Panc1 (cell line): ENCODE measurements around the gene PXYLP1. TPM values are rescaled to one million over a fixed set of nuclear protein-coding genes. Genes with fewer than 3 reads are reported as not detected.

Experiments used
- ATAC-seq: fragments of 200-7000 bp; cut with Tn5 transposase; 2 replicates; pipeline ENCODE4 v1.9.1; 2020; ENCODE audit warnings: mild to moderate bottlenecking, moderate library complexity
- BruUV-seq: library from RNA; stranded (reverse); fragments of 400-500 nt; replicated peaks from 2 replicates; lab custom pipeline; 2021; lab: Mats Ljungman, UMichigan
- CTCF ChIA-PET: fragments of 300-600 bp; sonication (Branson Sonifier 250); formaldehyde crosslinking; loops from one replicate; lab custom pipeline; 2022; ENCODE audit warnings: antibody characterized with exemption; lab: Charles Lee
- POLR2A ChIA-PET: fragments of 300-600 bp; sonication (Branson Sonifier 250); formaldehyde crosslinking; loops from one replicate; lab custom pipeline; 2022; ENCODE audit warnings: antibody characterized with exemption; lab: Charles Lee
- DNase-seq: peaks from one replicate; pipeline ENCODE4 v3.0.0-alpha.2; 2010; ENCODE audit warnings: low read depth, low spot score
- H3K27ac ChIP-seq: 2 replicates; pipeline ENCODE4 v1.5.1; 2011; ENCODE audit warnings: mild to moderate bottlenecking, low read length, inconsistent platforms
- H3K27me3 ChIP-seq: fragments of 200-500 bp; sonication (Bioruptor generic); 2 replicates; pipeline ENCODE4 v1.6.0; 2014; ENCODE audit warnings: low read length, inconsistent platforms; ENCODE audit not compliant: control insufficient read depth, insufficient read depth
- H3K36me3 ChIP-seq: fragments of 200-500 bp; sonication (Bioruptor generic); 2 replicates; pipeline ENCODE4 v1.5.1; 2014; ENCODE audit warnings: inconsistent platforms, mild to moderate bottlenecking, low read length, moderate library complexity; ENCODE audit not compliant: control insufficient read depth, insufficient read depth
- H3K4me1 ChIP-seq: 2 replicates; pipeline ENCODE4 v1.5.1; 2011; ENCODE audit warnings: inconsistent platforms, mild to moderate bottlenecking, low read length, moderate library complexity; ENCODE audit not compliant: control insufficient read depth, insufficient read depth
- H3K4me3 ChIP-seq, 2 experiments: 2 replicates each; pipeline ENCODE4 v1.5.1; 2011 to 2012; ENCODE audit warnings: low read depth in 2 of 2, low read length in 2 of 2, mild to moderate bottlenecking in 2 of 2, inconsistent platforms in 1 of 2, moderate library complexity in 1 of 2
- H3K9me3 ChIP-seq: fragments of 200-500 bp; sonication (Bioruptor generic); 2 replicates; pipeline ENCODE4 v1.5.1; 2014; ENCODE audit warnings: low read depth, mild to moderate bottlenecking, inconsistent platforms, low read length, moderate library complexity; ENCODE audit not compliant: control insufficient read depth, insufficient read depth
- POLR2AphosphoS5 ChIP-seq: IDR thresholded peaks from 2 replicates; pipeline ENCODE4 v1.6.1; 2012; ENCODE audit warnings: mild to moderate bottlenecking, low read depth, low read length, moderate library complexity
- SIN3A ChIP-seq: IDR thresholded peaks from 2 replicates; pipeline ENCODE4 v1.6.1; 2012; ENCODE audit warnings: low read depth, mild to moderate bottlenecking, low read length, moderate library complexity, borderline replicate concordance; ENCODE audit not compliant: insufficient read depth
- TCF7L2 ChIP-seq: IDR thresholded peaks from 2 replicates; pipeline ENCODE4 v1.6.1; 2011; ENCODE audit warnings: mild to moderate bottlenecking, low read depth, low read length, inconsistent platforms
- in situ Hi-C: cut with HindIII; loops from 2 replicates; pipeline ENCODE4 v1.10.0; 2016; ENCODE audit warnings: low sequenced_read_pairs, low pct_unique_long_range_greater_than_20kb
- intact Hi-C: fragments of 100-400 bp; cut with micrococcal nuclease; formaldehyde crosslinking; loops from one replicate; pipeline ENCODE4 v1.10.0; 2022; ENCODE audit not compliant: unreplicated experiment
- total RNA-seq: library from RNA; stranded (reverse); gene quantifications from one replicate; pipeline ENCODE4 v1.2.1, GENCODE V29; 2021; ENCODE audit not compliant: unreplicated experiment
- TF ChIP-seq, protein P1 (sequence below), 2 experiments: IDR thresholded peaks; 2 replicates each; pipeline ENCODE4 v1.6.1; 2011 to 2012; ENCODE audit warnings: low read depth in 2 of 2, control low read depth in 1 of 2, low read length in 1 of 2, mild to moderate bottlenecking in 1 of 2, moderate library complexity in 1 of 2; ENCODE audit not compliant: insufficient read depth in 1 of 2
- TF ChIP-seq, protein P2 (sequence below): fragments of 450-650 bp; IDR thresholded peaks from 2 replicates; pipeline ENCODE4 v1.5.1; 2017; ENCODE audit warnings: mild to moderate bottlenecking

The PXYLP1 gene
- total RNA-seq, 1 experiment from 2014 or later = 1.4 TPM

DNA sequence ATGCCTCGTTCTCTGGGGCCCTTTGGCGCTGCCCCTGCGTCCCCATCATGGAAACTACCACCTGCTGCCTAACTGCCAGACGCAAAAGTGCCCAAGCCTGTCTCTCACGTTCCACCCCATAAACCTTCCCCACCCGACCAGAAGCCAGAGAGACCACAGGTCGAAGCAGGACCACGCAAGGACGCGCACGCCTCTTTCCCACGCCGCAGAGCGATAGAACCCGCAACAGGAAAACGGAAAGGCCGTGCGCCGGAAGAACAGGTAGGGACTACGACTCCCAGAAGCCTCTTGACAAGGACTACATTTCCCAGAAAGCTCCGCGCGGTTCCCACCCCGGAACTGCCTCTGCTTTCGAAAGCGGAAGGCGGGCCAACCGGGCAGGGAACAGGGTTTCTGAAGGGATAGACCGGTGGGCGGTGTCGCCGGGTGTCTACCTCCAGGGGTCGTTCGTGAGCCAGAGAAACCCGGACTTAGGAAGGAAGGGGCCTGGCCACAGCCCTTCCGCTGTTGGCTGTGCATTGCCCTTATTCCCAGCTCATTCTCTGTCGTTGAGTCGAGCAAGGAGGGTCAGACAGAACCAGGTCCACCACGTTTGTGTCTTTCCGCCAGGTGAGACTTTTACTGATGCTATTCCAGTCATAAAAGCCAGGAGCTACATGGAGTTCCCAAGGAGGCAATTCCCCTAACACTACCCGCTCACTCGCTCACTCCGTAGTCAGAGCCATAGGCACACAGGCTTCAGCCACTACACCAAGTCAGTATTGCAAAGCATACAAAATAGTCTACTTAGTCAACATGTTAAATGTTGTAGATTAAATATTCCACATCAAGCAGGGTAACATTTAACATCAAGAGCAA, 80.1 kb downstream of the PXYLP1 start:
- Histone ChIP-seq H3K4me3 (peak overlapping the region; percentile 67 to 86), H3K4me1 (peaks cover 8% of the 10 kb centered on the region), H3K27me3 (no peaks in the 10 kb centered on the region), H3K27ac (peak overlapping the region; percentile 93), H3K9me3 (no peaks in the 10 kb centered on the region; the same call in 1 of the 2 replicates), H3K36me3 (no peaks in the 10 kb centered on the region; the same call in 1 of the 2 replicates)
- ATAC-seq = peak; percentile 98
- ChIA-PET POLR2A (no interaction called here), CTCF (interaction anchor here (1.0 to 1.9 kb wide), 5 partner anchors 49 to 148 kb away, joined by 3 to 15 read pairs (median 3); no protein-coding TSS in a partner anchor)
- TSS peak; percentile 96 for BruUV-seq
- in situ Hi-C loops = no loop called here
- TF ChIP-seq, protein P1, sequence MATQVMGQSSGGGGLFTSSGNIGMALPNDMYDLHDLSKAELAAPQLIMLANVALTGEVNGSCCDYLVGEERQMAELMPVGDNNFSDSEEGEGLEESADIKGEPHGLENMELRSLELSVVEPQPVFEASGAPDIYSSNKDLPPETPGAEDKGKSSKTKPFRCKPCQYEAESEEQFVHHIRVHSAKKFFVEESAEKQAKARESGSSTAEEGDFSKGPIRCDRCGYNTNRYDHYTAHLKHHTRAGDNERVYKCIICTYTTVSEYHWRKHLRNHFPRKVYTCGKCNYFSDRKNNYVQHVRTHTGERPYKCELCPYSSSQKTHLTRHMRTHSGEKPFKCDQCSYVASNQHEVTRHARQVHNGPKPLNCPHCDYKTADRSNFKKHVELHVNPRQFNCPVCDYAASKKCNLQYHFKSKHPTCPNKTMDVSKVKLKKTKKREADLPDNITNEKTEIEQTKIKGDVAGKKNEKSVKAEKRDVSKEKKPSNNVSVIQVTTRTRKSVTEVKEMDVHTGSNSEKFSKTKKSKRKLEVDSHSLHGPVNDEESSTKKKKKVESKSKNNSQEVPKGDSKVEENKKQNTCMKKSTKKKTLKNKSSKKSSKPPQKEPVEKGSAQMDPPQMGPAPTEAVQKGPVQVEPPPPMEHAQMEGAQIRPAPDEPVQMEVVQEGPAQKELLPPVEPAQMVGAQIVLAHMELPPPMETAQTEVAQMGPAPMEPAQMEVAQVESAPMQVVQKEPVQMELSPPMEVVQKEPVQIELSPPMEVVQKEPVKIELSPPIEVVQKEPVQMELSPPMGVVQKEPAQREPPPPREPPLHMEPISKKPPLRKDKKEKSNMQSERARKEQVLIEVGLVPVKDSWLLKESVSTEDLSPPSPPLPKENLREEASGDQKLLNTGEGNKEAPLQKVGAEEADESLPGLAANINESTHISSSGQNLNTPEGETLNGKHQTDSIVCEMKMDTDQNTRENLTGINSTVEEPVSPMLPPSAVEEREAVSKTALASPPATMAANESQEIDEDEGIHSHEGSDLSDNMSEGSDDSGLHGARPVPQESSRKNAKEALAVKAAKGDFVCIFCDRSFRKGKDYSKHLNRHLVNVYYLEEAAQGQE (IDR thresholded peaks at IDR 0.05; ENCODE audit: insufficient read depth in 1 of 2, low read depth in 2 of 2, low read length in 1 of 2) = no peak
- TF ChIP-seq TCF7L2 = no peak
- TF ChIP-seq, protein P2, sequence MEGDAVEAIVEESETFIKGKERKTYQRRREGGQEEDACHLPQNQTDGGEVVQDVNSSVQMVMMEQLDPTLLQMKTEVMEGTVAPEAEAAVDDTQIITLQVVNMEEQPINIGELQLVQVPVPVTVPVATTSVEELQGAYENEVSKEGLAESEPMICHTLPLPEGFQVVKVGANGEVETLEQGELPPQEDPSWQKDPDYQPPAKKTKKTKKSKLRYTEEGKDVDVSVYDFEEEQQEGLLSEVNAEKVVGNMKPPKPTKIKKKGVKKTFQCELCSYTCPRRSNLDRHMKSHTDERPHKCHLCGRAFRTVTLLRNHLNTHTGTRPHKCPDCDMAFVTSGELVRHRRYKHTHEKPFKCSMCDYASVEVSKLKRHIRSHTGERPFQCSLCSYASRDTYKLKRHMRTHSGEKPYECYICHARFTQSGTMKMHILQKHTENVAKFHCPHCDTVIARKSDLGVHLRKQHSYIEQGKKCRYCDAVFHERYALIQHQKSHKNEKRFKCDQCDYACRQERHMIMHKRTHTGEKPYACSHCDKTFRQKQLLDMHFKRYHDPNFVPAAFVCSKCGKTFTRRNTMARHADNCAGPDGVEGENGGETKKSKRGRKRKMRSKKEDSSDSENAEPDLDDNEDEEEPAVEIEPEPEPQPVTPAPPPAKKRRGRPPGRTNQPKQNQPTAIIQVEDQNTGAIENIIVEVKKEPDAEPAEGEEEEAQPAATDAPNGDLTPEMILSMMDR = peak; percentile 91
- TF ChIP-seq POLR2AphosphoS5 = peak; percentile 90
- TF ChIP-seq SIN3A = 0 out of 2 replicates have a peak, but pooled peaks have one; percentile 42
- DNase-seq = peak; percentile 85
- intact Hi-C loops = loop anchor here (2.0 kb wide), 1 partner anchor 141 kb away; no protein-coding TSS in a partner anchor

DNA sequence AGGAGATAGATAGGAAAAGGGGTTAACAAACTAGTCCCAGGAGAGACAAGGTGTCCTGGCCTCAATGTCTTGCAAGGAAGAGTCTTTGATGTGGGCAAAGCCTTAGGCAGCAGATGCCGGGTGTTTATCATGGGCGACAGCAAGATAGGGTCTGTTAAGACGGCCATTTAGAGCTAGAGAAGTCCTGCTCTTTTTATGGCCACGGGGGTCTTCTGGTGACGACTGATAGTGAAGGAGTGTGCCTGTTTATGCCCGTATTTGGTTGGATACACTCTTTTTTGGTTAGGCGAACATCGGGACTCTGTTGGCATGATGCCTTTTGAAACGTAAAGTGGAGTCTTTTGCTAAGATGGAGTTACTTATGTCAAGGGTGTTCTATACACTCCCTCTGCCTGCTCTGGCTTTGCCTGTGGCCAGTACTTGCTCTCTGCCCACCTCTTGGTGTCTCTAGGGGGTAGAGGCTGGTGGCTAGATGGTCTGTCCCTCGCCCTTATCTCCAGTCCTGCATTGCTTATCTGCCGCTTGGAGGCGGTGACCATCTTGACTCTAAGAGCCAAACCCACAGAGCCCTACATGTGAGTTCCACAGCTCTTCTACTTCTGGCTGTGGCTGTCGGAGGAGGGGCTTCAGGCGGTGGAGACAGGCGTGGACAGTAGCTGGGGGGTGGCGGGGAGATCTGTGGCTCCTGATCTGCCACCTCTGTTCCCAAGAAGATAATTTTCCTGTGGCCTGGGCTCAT, 80.9 kb downstream of the PXYLP1 start:
- in situ Hi-C loops = no loop called here

More for the DNA sequence above, 80.9 kb downstream of the PXYLP1 start:
- peaks cover 8% of the 10 kb centered on the region for H3K4me1 ChIP-seq
- intact Hi-C loops = loop anchor here (2.0 kb wide), 1 partner anchor 140 kb away; no protein-coding TSS in a partner anchor
- CTCF ChIA-PET = interaction anchor here (0.5 to 1.9 kb wide), 6 partner anchors 34 to 148 kb away, joined by 3 to 15 read pairs (median 4); no protein-coding TSS in a partner anchor
- peak overlapping the region; percentile 67 to 86 for H3K4me3 ChIP-seq
- no TSS peak for BruUV-seq
- peak overlapping the region; percentile 93 for H3K27ac ChIP-seq
- TF ChIP-seq, protein P1 (IDR thresholded peaks at IDR 0.05; ENCODE audit: insufficient read depth in 1 of 2, low read depth in 2 of 2, low read length in 1 of 2) = no peak
- TF ChIP-seq POLR2AphosphoS5 = no peak
- TF ChIP-seq, protein P2 = no peak
- no peak for TF ChIP-seq TCF7L2
- no peak for TF ChIP-seq SIN3A
- no peaks in the 10 kb centered on the region for H3K27me3 ChIP-seq
- POLR2A ChIA-PET = no interaction called here
- H3K36me3 ChIP-seq = no peaks in the 10 kb centered on the region; the same call in 1 of the 2 replicates
- no peaks in the 10 kb centered on the region; the same call in none of the 2 replicates for H3K9me3 ChIP-seq
- peak; percentile 4 for ATAC-seq
- DNase-seq = no peak
